Stimulated activated effector memory CD8-positive, alpha-beta T cell treated with anti-CD3 and anti-CD28 coated beads, Interleukin-12 subunit alpha, Interleukin-12 subunit beta, amount 100 ng/mL, for 72 hours (primary cell): Measurements from ENCODE around the gene SLC7A8.

ENCODE experiments used
- ATAC-seq: fragments of 150-1000 bp; cut with Tn5 transposase; 2 replicates; pipeline ENCODE4 v1.10.0; 2021
- DNase-seq, 2 donors: peaks; one replicate each; pipeline ENCODE4 v3.0.0; 2021 to 2022; ENCODE audit warnings: low spot score in 2 of 2
- H3K27ac Mint-ChIP-seq: one replicate; pipeline ENCODE4 v1.8.0; 2022; ENCODE audit warnings: mild to moderate bottlenecking, mixed read lengths
- H3K36me3 Mint-ChIP-seq: one replicate; pipeline ENCODE4 v1.8.0; 2022; ENCODE audit warnings: mild to moderate bottlenecking, mixed read lengths
- H3K4me1 Mint-ChIP-seq: one replicate; pipeline ENCODE4 v1.8.0; 2022; ENCODE audit warnings: mixed read lengths
- H3K4me3 Mint-ChIP-seq: one replicate; pipeline ENCODE4 v1.8.0; 2022; ENCODE audit warnings: mild to moderate bottlenecking, mixed read lengths
- H3K9me3 Mint-ChIP-seq: one replicate; pipeline ENCODE4 v1.8.0; 2022; ENCODE audit warnings: mixed read lengths

Gene SLC7A8

DNA sequence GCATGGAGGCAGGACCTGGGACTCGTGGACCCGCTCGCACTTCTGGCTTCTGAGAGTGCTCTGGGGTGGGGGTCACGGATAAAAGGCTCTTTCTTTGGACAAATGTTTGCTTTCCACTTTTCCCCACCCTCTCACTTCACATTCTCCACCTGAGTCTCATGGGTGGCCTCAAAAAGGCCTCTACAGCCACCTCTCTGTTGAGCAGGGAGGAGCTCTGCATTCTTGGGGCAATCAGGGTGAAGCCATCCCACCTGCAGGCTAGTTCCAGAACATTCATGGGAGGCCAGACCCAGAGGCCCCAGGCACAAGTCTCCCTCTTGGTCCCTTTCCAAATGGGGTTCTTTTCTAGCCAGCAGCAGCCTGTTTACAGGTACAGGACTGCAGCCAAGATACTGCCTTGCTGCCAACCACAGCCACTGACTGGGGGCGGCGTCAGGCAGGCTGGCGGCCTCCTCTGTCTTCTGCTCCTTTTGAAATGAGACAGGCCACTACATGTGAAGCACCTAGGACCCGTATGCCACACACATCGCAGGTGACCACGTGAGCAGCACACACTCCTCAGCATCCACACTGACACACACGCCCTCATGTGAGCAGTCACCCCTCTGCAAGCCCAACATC lies 46.2 kb downstream of the SLC7A8 start:
- H3K27ac Mint-ChIP-seq: no peak overlapping the region
- H3K4me1 Mint-ChIP-seq: no peaks in the 10 kb centered on the region
- H3K9me3 Mint-ChIP-seq: no peaks in the 10 kb centered on the region
- DNase-seq (no peak), ATAC-seq (peak; percentile 16)
- H3K4me3 Mint-ChIP-seq: no peak overlapping the region
- no peaks in the 10 kb centered on the region for H3K36me3 Mint-ChIP-seq

DNA sequence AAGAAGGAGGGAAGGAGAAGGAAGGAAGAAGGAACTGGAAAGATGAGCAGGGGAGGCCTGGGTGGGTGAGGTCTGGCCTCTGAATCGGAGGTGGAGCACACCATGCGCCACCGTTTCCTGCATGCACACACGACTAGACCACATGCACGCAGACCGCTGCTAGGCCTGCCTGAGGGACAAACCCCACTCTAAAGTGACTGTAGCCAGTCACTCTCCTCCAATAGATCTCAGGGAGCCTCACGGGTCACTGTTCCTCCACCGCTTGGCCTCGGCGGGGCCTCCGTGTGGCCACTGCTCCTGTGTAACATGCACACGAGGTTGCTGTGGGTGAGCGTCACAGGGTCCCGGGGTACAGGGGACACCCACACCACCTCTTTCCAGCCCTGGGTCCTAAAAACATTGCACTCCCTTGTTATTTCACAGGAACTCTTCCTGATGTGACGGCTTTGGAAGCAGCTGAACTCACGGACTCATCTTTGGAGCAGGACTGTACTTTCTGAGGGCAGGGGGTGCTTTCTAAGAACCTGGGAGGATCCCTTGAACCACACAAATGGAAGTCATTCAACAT lies 46.8 kb downstream of the SLC7A8 start:
- ATAC-seq (peak; percentile 28), DNase-seq (no peak)
- no peaks in the 10 kb centered on the region for H3K9me3 Mint-ChIP-seq
- H3K4me3 Mint-ChIP-seq: no peak overlapping the region
- H3K27ac Mint-ChIP-seq: no peak overlapping the region
- no peaks in the 10 kb centered on the region for H3K36me3 Mint-ChIP-seq
- H3K4me1 Mint-ChIP-seq: no peaks in the 10 kb centered on the region

GRCh38 chr14:23132970-23133369 lies 50.5 kb downstream of the SLC7A8 start:
- ATAC-seq: no peak
- H3K36me3 Mint-ChIP-seq: no peaks in the 10 kb centered on the region
- no peak for DNase-seq
- no peak overlapping the region for H3K27ac Mint-ChIP-seq
- H3K9me3 Mint-ChIP-seq: no peaks in the 10 kb centered on the region
- H3K4me3 Mint-ChIP-seq: no peak overlapping the region
- H3K4me1 Mint-ChIP-seq: peaks cover 5% of the 10 kb centered on the region

DNA sequence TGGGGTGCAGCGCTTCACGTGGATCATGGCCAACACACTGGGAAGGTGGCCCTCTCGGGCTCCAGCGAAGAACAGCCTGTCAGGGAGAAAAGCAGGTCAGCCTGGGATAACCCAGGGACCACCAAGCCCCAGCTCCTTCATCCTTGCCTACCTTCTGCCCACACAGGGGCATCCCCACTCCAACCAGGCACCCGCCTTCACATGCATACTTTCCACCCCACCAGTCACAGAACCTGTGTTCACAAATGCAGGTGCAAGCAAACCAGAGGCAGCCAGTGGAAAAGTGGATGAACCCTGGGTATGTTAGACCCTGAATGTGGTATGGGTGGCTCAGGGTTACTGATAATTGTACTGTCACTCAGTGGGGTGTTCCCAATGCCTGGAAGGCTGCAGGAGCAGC lies 52.0 kb downstream of the SLC7A8 start:
- no peak for ATAC-seq
- H3K4me1 Mint-ChIP-seq: peaks cover 5% of the 10 kb centered on the region
- H3K9me3 Mint-ChIP-seq: no peaks in the 10 kb centered on the region
- DNase-seq: no peak
- no peak overlapping the region for H3K4me3 Mint-ChIP-seq
- H3K36me3 Mint-ChIP-seq: no peaks in the 10 kb centered on the region
- no peak overlapping the region for H3K27ac Mint-ChIP-seq

- DNase-seq: no peak
- ATAC-seq: no peak
- H3K9me3 Mint-ChIP-seq: no peaks in the 10 kb centered on the region
- H3K4me3 Mint-ChIP-seq: no peak overlapping the region
- no peaks in the 10 kb centered on the region for H3K36me3 Mint-ChIP-seq
- no peak overlapping the region for H3K27ac Mint-ChIP-seq
- peaks cover 5% of the 10 kb centered on the region for H3K4me1 Mint-ChIP-seq
These were observed 52.6 kb downstream of the SLC7A8 start for GRCh38 chr14:23130871-23131270.

- peaks cover 5% of the 10 kb centered on the region for H3K4me1 Mint-ChIP-seq
- ATAC-seq (no peak), DNase-seq (no peak)
- no peak overlapping the region for H3K27ac Mint-ChIP-seq
- H3K4me3 Mint-ChIP-seq: no peak overlapping the region
- no peaks in the 10 kb centered on the region for H3K9me3 Mint-ChIP-seq
- no peaks in the 10 kb centered on the region for H3K36me3 Mint-ChIP-seq
These were observed 53.6 kb downstream of the SLC7A8 start for GRCh38 chr14:23129759-23130316.

DNA sequence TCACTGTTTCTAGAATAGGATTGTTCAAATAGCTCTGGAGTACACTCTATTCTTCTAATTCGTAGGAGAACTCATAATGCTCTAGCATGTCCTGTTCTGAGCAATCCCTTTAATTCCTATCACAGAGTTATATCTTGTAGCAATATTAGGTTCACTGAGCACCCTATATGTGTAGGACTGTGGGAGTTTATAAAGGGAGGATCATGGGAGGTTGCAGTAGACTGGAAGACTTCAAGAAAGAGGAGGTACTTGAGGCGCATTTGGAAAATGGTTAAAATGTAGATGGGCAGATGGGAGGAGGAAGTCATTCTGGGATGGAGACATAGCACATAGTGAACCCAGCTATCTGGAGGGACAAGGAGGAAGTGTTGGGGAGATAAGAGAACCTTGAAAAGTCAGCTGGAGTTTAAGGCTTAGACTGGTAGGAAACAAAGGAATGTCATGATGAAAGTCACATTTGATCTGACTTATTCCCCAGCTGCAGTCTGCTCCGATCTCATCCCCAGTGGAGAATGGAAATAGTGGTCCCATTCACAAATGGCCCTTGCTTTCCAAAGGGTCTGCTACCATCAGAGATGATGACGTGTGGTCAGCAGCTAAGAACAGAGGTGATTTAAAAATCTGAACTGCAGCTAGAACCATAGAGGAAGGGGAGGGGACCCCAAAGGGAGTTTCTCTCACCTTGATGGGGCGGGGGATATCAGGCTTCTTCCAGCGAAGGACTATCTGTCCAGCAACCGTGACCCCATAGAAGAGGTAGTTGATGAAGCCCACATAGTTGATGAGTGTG lies 54.3 kb downstream of the SLC7A8 start:
- Mint-ChIP-seq H3K4me1 (peaks cover 5% of the 10 kb centered on the region), H3K36me3 (no peaks in the 10 kb centered on the region), H3K9me3 (no peaks in the 10 kb centered on the region), H3K4me3 (no peak overlapping the region), H3K27ac (no peak overlapping the region)
- DNase-seq (no peak), ATAC-seq (no peak)

DNA sequence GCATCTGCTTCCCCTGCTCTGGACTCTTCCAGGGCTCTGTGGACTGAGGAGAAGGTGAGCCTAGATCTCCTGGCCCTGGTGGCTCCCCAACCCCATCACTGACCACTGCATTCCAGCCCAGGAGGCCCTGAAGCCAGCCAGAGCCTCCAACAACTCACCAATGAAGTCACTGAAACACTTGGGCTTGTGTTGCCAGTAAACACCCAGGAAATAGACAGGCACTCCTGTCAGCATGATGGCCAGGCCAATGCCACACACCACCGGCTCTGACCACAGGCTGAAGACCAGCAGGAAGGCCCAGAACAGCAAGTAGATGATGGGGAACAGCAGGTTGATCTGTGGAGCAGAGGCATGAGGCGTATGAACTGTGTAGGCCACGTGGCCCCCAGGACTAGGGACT lies 55.6 kb downstream of the SLC7A8 start:
- no peak overlapping the region for H3K27ac Mint-ChIP-seq
- H3K4me1 Mint-ChIP-seq: peaks cover 5% of the 10 kb centered on the region
- H3K9me3 Mint-ChIP-seq: no peaks in the 10 kb centered on the region
- no peaks in the 10 kb centered on the region for H3K36me3 Mint-ChIP-seq
- ATAC-seq (peak; percentile 27), DNase-seq (no peak)
- no peak overlapping the region for H3K4me3 Mint-ChIP-seq

DNA sequence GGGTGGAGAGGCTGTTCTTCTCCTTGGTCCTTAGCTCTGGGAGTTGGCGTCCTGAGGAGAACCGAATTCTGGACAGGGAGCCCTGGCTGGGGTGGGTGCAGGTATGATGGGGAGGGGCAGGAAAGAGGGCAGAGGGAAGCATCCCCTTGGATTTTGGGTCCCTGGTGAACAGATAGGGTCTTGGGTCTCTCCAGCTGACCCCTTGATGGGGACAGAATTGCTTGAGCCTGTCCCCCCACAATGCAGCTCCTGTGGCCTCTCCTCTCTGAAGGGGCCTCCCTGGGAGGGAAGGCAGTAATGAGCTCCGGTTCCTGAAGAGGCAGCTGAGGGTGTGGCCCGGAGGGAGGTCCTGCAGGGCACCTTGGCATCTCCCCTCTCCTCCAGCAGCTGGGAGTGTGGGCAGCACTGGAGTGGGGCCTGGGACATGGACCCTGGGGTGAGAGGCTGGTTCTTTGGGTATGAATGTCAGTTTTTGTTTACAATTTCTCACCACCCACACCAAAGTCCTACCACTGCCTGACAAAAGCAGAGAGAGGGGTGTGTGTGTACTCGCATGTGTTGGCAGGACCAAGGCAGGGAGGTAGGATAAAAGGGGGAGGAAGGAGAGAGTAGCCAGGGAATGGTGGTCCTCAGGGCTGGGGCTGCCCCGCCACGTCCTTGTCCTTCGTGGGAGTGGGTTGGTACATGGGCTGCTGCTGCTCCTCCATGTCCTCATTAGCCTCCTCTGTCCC lies 56.7 kb downstream of the SLC7A8 start:
- no peaks in the 10 kb centered on the region for H3K36me3 Mint-ChIP-seq
- peaks cover 5% of the 10 kb centered on the region for H3K4me1 Mint-ChIP-seq
- ATAC-seq (no peak), DNase-seq (no peak)
- no peak overlapping the region for H3K27ac Mint-ChIP-seq
- no peak overlapping the region for H3K4me3 Mint-ChIP-seq
- no peaks in the 10 kb centered on the region for H3K9me3 Mint-ChIP-seq

DNA sequence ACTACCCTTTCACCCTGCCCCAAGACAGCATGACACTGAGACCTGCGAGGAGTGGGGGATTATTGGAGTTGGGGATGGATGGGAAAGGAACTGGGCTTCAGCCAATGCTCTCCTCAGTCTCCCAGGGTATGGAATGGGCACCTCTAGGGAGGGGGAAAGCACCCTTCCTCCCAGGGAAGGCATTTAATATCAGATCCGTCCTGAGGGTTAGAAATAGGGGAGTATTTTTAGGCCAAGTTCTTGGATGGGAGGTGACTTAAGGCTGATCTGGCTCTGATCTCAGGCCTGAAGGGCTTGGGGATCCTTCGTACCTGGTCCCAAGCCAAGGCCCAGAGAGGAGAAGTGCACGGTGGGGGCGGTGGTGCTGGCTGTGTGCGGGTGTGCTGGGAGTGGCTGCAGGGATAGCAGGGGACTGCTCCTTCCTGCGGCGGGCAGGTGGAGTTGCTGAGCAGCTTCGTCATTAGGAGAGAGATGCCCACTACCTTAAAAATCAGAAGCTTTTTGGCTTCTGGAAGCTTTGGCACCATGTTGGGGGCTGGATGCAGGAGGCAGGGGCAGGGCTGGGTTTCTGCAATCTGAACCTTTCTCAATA lies 57.4 kb downstream of the SLC7A8 start:
- H3K4me3 Mint-ChIP-seq: no peak overlapping the region
- no peak overlapping the region for H3K27ac Mint-ChIP-seq
- H3K4me1 Mint-ChIP-seq: peaks cover 12% of the 10 kb centered on the region
- ATAC-seq: no peak
- DNase-seq: no peak
- H3K36me3 Mint-ChIP-seq: no peaks in the 10 kb centered on the region
- no peaks in the 10 kb centered on the region for H3K9me3 Mint-ChIP-seq

DNA sequence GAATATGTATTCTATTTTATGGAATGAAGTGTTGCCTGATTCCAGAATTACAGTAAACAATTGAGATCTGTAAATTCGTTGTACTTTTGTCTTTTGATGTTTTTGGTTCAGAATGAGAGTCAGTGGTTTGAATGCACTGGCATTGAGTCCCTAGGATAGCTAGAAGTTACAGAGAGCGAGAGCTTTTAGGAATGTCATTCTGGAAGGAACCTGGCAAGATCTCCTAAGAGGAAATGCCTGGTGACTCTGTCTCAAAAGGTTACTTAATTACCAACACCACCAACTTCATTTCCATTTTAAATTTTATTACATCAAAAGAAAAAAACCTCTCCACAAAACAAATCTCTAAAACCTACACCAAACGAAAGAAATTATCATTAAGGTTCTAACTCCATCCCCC lies 58.4 kb downstream of the SLC7A8 start:
- H3K27ac Mint-ChIP-seq: no peak overlapping the region
- H3K4me1 Mint-ChIP-seq: peaks cover 22% of the 10 kb centered on the region
- no peaks in the 10 kb centered on the region for H3K36me3 Mint-ChIP-seq
- no peaks in the 10 kb centered on the region for H3K9me3 Mint-ChIP-seq
- ATAC-seq (no peak), DNase-seq (no peak)
- H3K4me3 Mint-ChIP-seq: no peak overlapping the region

- peaks cover 25% of the 10 kb centered on the region for H3K4me1 Mint-ChIP-seq
- DNase-seq (no peak), ATAC-seq (no peak)
- H3K4me3 Mint-ChIP-seq: no peak overlapping the region
- H3K36me3 Mint-ChIP-seq: no peaks in the 10 kb centered on the region
- H3K27ac Mint-ChIP-seq: no peak overlapping the region
- H3K9me3 Mint-ChIP-seq: no peaks in the 10 kb centered on the region
These were observed 59.0 kb downstream of the SLC7A8 start for GRCh38 chr14:23124337-23124954.

GRCh38 chr14:23123419-23123818 lies 60.0 kb downstream of the SLC7A8 start:
- no peak overlapping the region for H3K27ac Mint-ChIP-seq
- no peak overlapping the region for H3K4me3 Mint-ChIP-seq
- no peaks in the 10 kb centered on the region for H3K36me3 Mint-ChIP-seq
- ATAC-seq (no peak), DNase-seq (no peak)
- H3K4me1 Mint-ChIP-seq: peaks cover 31% of the 10 kb centered on the region
- no peaks in the 10 kb centered on the region for H3K9me3 Mint-ChIP-seq

- Mint-ChIP-seq H3K9me3 (no peaks in the 10 kb centered on the region), H3K4me3 (no peak overlapping the region), H3K36me3 (no peaks in the 10 kb centered on the region), H3K4me1 (peaks cover 26% of the 10 kb centered on the region), H3K27ac (no peak overlapping the region)
- no peak for DNase-seq
- no peak for ATAC-seq
These were observed 61.4 kb downstream of the SLC7A8 start for GRCh38 chr14:23122086-23122485.

GRCh38 chr14:23121361-23121771 lies 62.1 kb downstream of the SLC7A8 start:
- H3K9me3 Mint-ChIP-seq: no peaks in the 10 kb centered on the region
- DNase-seq: no peak
- ATAC-seq: peak; percentile 39
- peak overlapping the region; percentile 84 for H3K27ac Mint-ChIP-seq
- peaks cover 26% of the 10 kb centered on the region for H3K4me1 Mint-ChIP-seq
- H3K36me3 Mint-ChIP-seq: no peaks in the 10 kb centered on the region
- peak overlapping the region; percentile 40 for H3K4me3 Mint-ChIP-seq
